B cell (primary cell): ENCODE data around the gene TBC1D22A. TPM values are rescaled to one million over a fixed set of nuclear protein-coding genes. Genes with fewer than 3 reads are reported as not detected.

Experiments used
- ATAC-seq: fragments of 200-7000 bp; cut with Tn5 transposase; one replicate; pipeline ENCODE4 v1.10.0; 2021; ENCODE audit warnings: low read depth, mild to moderate bottlenecking, moderate number of reproducible peaks, moderate library complexity
- CTCF ChIA-PET: fragments of 350-600 bp; sonication (Branson Sonifier 250); formaldehyde crosslinking; loops from one replicate; lab custom pipeline; 2021; ENCODE audit warnings: antibody characterized with exemption, inconsistent platforms; lab: Charles Lee
- POLR2A ChIA-PET: fragments of 350-600 bp; sonication (Branson Sonifier 250); formaldehyde crosslinking; loops from one replicate; lab custom pipeline; 2021; ENCODE audit warnings: antibody characterized with exemption; lab: Charles Lee
- DNase-seq: peaks from one replicate; pipeline ENCODE4 v3.0.0; 2013
- H2AFZ ChIP-seq: 2 replicates; pipeline ENCODE4 v1.6.1; 2012; ENCODE audit warnings: mild to moderate bottlenecking, low read depth, low read length; ENCODE audit not compliant: insufficient read depth, poor library complexity, severe bottlenecking
- H3K27ac ChIP-seq, 2 donors: 1 replicate in 1 of 2; 2 replicates in 1 of 2; pipeline ENCODE4 v1.5.1; 2012 to 2013; ENCODE audit warnings: low read length in 2 of 2, mild to moderate bottlenecking in 2 of 2, moderate library complexity in 1 of 2
- H3K27me3 ChIP-seq, 4 experiments: fragments of 200-600 bp in 1 of 4; sonication (generic) in 1 of 4; replicated peaks in 1 of 4; 1 replicate in 2 of 4; 2 replicates in 2 of 4; pipeline versions ENCODE4 v1.6.1 to v1.7.0; 2013 to 2016; ENCODE audit warnings: low read length in 3 of 4, mild to moderate bottlenecking in 2 of 4, mixed read lengths in 1 of 4, moderate library complexity in 1 of 4; ENCODE audit not compliant: insufficient read depth in 4 of 4, control insufficient read depth in 3 of 4; ENCODE audit errors: control extremely low read depth in 1 of 4
- H3K36me3 ChIP-seq, 2 experiments: replicated peaks in 1 of 2; 1 replicate in 1 of 2; 2 replicates in 1 of 2; pipeline versions ENCODE4 v1.6.1 to v1.7.1; 2013; ENCODE audit warnings: low read length in 1 of 2; ENCODE audit not compliant: insufficient read depth in 2 of 2, control insufficient read depth in 1 of 2; ENCODE audit errors: control extremely low read depth in 1 of 2, extremely low read depth in 1 of 2
- H3K4me1 ChIP-seq, 2 donors: fragments of 200-600 bp in 1 of 2; sonication (generic) in 1 of 2; 1 replicate in 1 of 2; 2 replicates in 1 of 2; pipeline versions ENCODE4 v1.5.1 to v1.6.1; 2013 to 2017; ENCODE audit warnings: low read length in 2 of 2; ENCODE audit not compliant: control insufficient read depth in 2 of 2, insufficient read depth in 2 of 2
- H3K4me2 ChIP-seq: replicated peaks from 2 replicates; pipeline ENCODE3; 2012; ENCODE audit warnings: mild to moderate bottlenecking, low read depth, low read length; ENCODE audit not compliant: poor library complexity, severe bottlenecking
- H3K4me3 ChIP-seq, 5 experiments: fragments of 200-600 bp in 1 of 5; sonication (generic) in 1 of 5; 1 replicate in 3 of 5; 2 replicates in 2 of 5; pipeline versions ENCODE4 v1.5.1 to v1.7.0; 2011 to 2016; ENCODE audit warnings: low read length in 4 of 5, mild to moderate bottlenecking in 4 of 5, low read depth in 2 of 5, control low read depth in 1 of 5, moderate library complexity in 1 of 5; ENCODE audit not compliant: insufficient read depth in 1 of 5; ENCODE audit errors: control extremely low read depth in 1 of 5, extremely low read depth in 1 of 5
- H3K79me2 ChIP-seq: fragments of 200-600 bp; sonication (generic); one replicate; pipeline ENCODE4 v1.6.0; 2016; ENCODE audit warnings: low read length; ENCODE audit not compliant: control insufficient read depth, insufficient read depth
- H3K9ac ChIP-seq: fragments of 200-600 bp; sonication (generic); 2 replicates; pipeline ENCODE4 v1.6.1; 2017; ENCODE audit warnings: mild to moderate bottlenecking, low read length, moderate library complexity
- H3K9me3 ChIP-seq, 3 donors: one replicate each; pipeline versions ENCODE4 v1.6.1 to v1.7.1; 2013; ENCODE audit warnings: low read length in 2 of 3; ENCODE audit not compliant: control insufficient read depth in 2 of 3, insufficient read depth in 1 of 3; ENCODE audit errors: control extremely low read depth in 1 of 3
- H4K20me1 ChIP-seq: 2 replicates; pipeline ENCODE4 v1.6.0; 2012; ENCODE audit warnings: mild to moderate bottlenecking, low read length; ENCODE audit not compliant: insufficient read depth, control insufficient read depth, poor library complexity, severe bottlenecking
- H3K27ac Mint-ChIP-seq: one replicate; pipeline ENCODE4 v1.8.0; 2021; ENCODE audit warnings: mixed read lengths
- H3K27me3 Mint-ChIP-seq: one replicate; pipeline ENCODE4 v1.8.0; 2021; ENCODE audit warnings: mixed read lengths
- H3K4me1 Mint-ChIP-seq: one replicate; pipeline ENCODE4 v1.8.0; 2021; ENCODE audit warnings: mixed read lengths
- H3K4me3 Mint-ChIP-seq: one replicate; pipeline ENCODE4 v1.8.0; 2021; ENCODE audit warnings: mixed read lengths
- H3K9me3 Mint-ChIP-seq: one replicate; pipeline ENCODE4 v1.8.0; 2022; ENCODE audit warnings: mixed read lengths; ENCODE audit not compliant: insufficient read depth
- CTCF ChIP-seq: fragments of 200-600 bp; IDR thresholded peaks from one replicate; pipeline ENCODE4 v1.8.0; 2022; ENCODE audit warnings: antibody characterized with exemption, mild to moderate bottlenecking
- EZH2 ChIP-seq: IDR thresholded peaks from 2 replicates; pipeline ENCODE4 v1.6.1; 2012; ENCODE audit warnings: borderline replicate concordance, low read depth, mild to moderate bottlenecking, moderate library complexity, low read length; ENCODE audit not compliant: insufficient read depth, poor library complexity, severe bottlenecking
- WGBS: methylation state at CpG from one replicate; pipeline ENCODE4 v1.1.5; 2013; ENCODE audit warnings: missing lambda C conversion rate; ENCODE audit not compliant: insufficient coverage; 5-methylcytosine and 5-hydroxymethylcytosine counted together
- intact Hi-C: fragments of 100-400 bp; cut with micrococcal nuclease; formaldehyde crosslinking; loops from one replicate; pipeline ENCODE4 v1.10.0; 2022
- polyA plus RNA-seq: library from polyadenylated mRNA; depleted of rRNA; stranded (reverse); fragments of >200 nt; gene quantifications from 2 replicates; pipeline ENCODE4 v1.2.3, GENCODE V29; 2012
- total RNA-seq, 2 donors: library from RNA; stranded (reverse); fragments of 120-200 nt in 1 of 2; gene quantifications; 1 replicate in 1 of 2; 2 replicates in 1 of 2; pipeline versions ENCODE4 v1.2.3 to v1.2.4, GENCODE V29; 2013 to 2022

Gene TBC1D22A
- total and polyA plus RNA-seq, 2 donors (not counting 1 experiment from before 2014, with no cell fraction given): 73.8 to 128 TPM

- Histone ChIP-seq H3K9ac (no peak overlapping the region), H3K4me1 (no peaks in the 10 kb centered on the region), H3K27me3 (no peaks in the 10 kb centered on the region), H3K36me3 (no peaks in the 10 kb centered on the region), H3K4me2 (no peak overlapping the region), H3K9me3 (no peaks in the 10 kb centered on the region), H4K20me1 (no peaks in the 10 kb centered on the region), H3K4me3 (no peak overlapping the region), H3K27ac (no peak overlapping the region), H2AFZ (no peak overlapping the region), H3K79me2 (no peaks in the 10 kb centered on the region)
- CTCF ChIA-PET: interaction anchor here (3.0 kb wide), 1 partner anchor 1276 kb away, joined by 35 read pairs; no protein-coding TSS in a partner anchor
- DNase-seq: no peak
- intact Hi-C loops: no loop called here
- Mint-ChIP-seq H3K27me3 (peaks cover 2% of the 10 kb centered on the region), H3K4me1 (no peaks in the 10 kb centered on the region), H3K4me3 (no peak overlapping the region), H3K27ac (no peak overlapping the region), H3K9me3 (no peaks in the 10 kb centered on the region)
- 94% methylated on average over 5 of the region's 5 CpGs for WGBS
- TF ChIP-seq EZH2 (no peak), CTCF (no peak)
- POLR2A ChIA-PET: no interaction called here
- no peak for ATAC-seq
Measured at GRCh38 chr22:47215851-47216250, 453.4 kb downstream of the TBC1D22A start.

- intact Hi-C loops: no loop called here
- 95% methylated on average over 15 of the region's 15 CpGs for WGBS
- H2AFZ ChIP-seq: no peak overlapping the region
- H3K9me3 ChIP-seq: no peaks in the 10 kb centered on the region
- H3K4me1 ChIP-seq: no peaks in the 10 kb centered on the region
- no peak for DNase-seq
- H3K27ac Mint-ChIP-seq: no peak overlapping the region
- H3K4me2 ChIP-seq: no peak overlapping the region
- H3K27me3 Mint-ChIP-seq: peaks cover 2% of the 10 kb centered on the region
- H3K4me3 Mint-ChIP-seq: no peak overlapping the region
- H3K9me3 Mint-ChIP-seq: no peaks in the 10 kb centered on the region
- POLR2A ChIA-PET: no interaction called here
- CTCF ChIA-PET: no interaction called here
- ATAC-seq: no peak
- TF ChIP-seq EZH2 (no peak), CTCF (no peak)
- H3K79me2 ChIP-seq: no peaks in the 10 kb centered on the region
- H4K20me1 ChIP-seq: no peaks in the 10 kb centered on the region
- no peak overlapping the region for H3K4me3 ChIP-seq
- H3K27ac ChIP-seq: no peak overlapping the region
- H3K4me1 Mint-ChIP-seq: no peaks in the 10 kb centered on the region
- H3K36me3 ChIP-seq: no peaks in the 10 kb centered on the region
- H3K9ac ChIP-seq: no peak overlapping the region
- no peaks in the 10 kb centered on the region for H3K27me3 ChIP-seq
Measured at GRCh38 chr22:47218671-47219070, 456.2 kb downstream of the TBC1D22A start.
